HepG2 (cell line): ENCODE data around the gene LYST. TPM values are rescaled to one million over a fixed set of nuclear protein-coding genes. Genes with fewer than 3 reads are reported as not detected.

Source experiments
- ATAC-seq: fragments of 200-7000 bp; cut with Tn5 transposase; 3 replicates; pipeline ENCODE4 v1.9.1; 2020; ENCODE audit warnings: mild to moderate bottlenecking, moderate library complexity
- BruUV-seq: library from RNA; stranded (reverse); fragments of 400-500 nt; replicated peaks from 2 replicates; lab custom pipeline; 2021; lab: Mats Ljungman, UMichigan
- CTCF ChIA-PET: fragments of 300-600 bp; formaldehyde crosslinking; extraction: SDS; loops from one replicate; lab custom pipeline; 2021; ENCODE audit warnings: low total read pairs, inconsistent platforms, low intra/inter-chr PET ratio; lab: Yijun Ruan, JAX
- POLR2A ChIA-PET: fragments of 350-600 bp; sonication (Branson Sonifier 250); formaldehyde crosslinking; loops from one replicate; lab custom pipeline; 2020; ENCODE audit warnings: antibody characterized with exemption, inconsistent platforms; lab: Yijun Ruan, JAX
- DNase-seq: peaks from one replicate; pipeline ENCODE4 v3.0.0-alpha.2; 2015; ENCODE audit warnings: low spot score
- FAIRE-seq: peaks from 3 replicates; lab custom pipeline; 2011; peaks lifted over from hg19 to GRCh38; lab: Jason Lieb, UNC
- H2AFZ ChIP-seq: one replicate; pipeline ENCODE4 v1.6.1; 2011; ENCODE audit warnings: low read length, inconsistent platforms
- H3K27ac ChIP-seq: fragments of 300-600 bp; 3 replicates; pipeline ENCODE4 v1.8.0; 2011; ENCODE audit warnings: mixed run types, mild to moderate bottlenecking, mixed read lengths, low read length, inconsistent platforms; ENCODE audit not compliant: insufficient read depth; ENCODE audit errors: extremely low read length
- H3K27me3 ChIP-seq, 2 experiments: fragments of 200-600 bp in 1 of 2; 2 replicates in 1 of 2; 3 replicates in 1 of 2; pipeline versions ENCODE4 v1.6.0 to v1.8.0; 2011; ENCODE audit warnings: low read length in 2 of 2, mild to moderate bottlenecking in 2 of 2, moderate library complexity in 2 of 2, inconsistent platforms in 1 of 2; ENCODE audit not compliant: insufficient read depth in 2 of 2, control insufficient read depth in 1 of 2
- H3K36me3 ChIP-seq, 2 experiments: fragments of 200-600 bp in 1 of 2; replicated peaks in 1 of 2; 2 replicates in 1 of 2; 3 replicates in 1 of 2; pipeline versions ENCODE4 v1.5.1 to v1.8.0; 2011; ENCODE audit warnings: low read length in 2 of 2, inconsistent platforms in 1 of 2; ENCODE audit not compliant: insufficient read depth in 2 of 2, control insufficient read depth in 1 of 2
- H3K4me1 ChIP-seq: 2 replicates; pipeline ENCODE4 v1.5.1; 2012; ENCODE audit warnings: low read length, inconsistent platforms; ENCODE audit not compliant: insufficient read depth
- H3K4me2 ChIP-seq: 2 replicates; pipeline ENCODE4 v1.6.0; 2011; ENCODE audit warnings: low read depth, low read length, inconsistent platforms
- H3K4me3 ChIP-seq, 3 experiments: fragments of 200-600 bp in 1 of 3; sonication (generic), shearing (Covaris generic) in 1 of 3; replicated peaks in 1 of 3; 2 replicates each; pipeline ENCODE4 v1.5.1; 2011 to 2016; ENCODE audit warnings: low read length in 3 of 3, inconsistent platforms in 2 of 3, low read depth in 2 of 3, mild to moderate bottlenecking in 2 of 3, control low read depth in 1 of 3, mixed read lengths in 1 of 3; ENCODE audit not compliant: insufficient read depth in 1 of 3
- H3K79me2 ChIP-seq: one replicate; pipeline ENCODE4 v1.6.1; 2011; ENCODE audit warnings: low read length, inconsistent platforms; ENCODE audit not compliant: insufficient read depth
- H3K9ac ChIP-seq: 2 replicates; pipeline ENCODE4 v1.6.0; 2011; ENCODE audit warnings: mild to moderate bottlenecking, low read depth, low read length, inconsistent platforms; ENCODE audit not compliant: insufficient read depth
- H3K9me3 ChIP-seq: 2 replicates; pipeline ENCODE4 v1.5.1; 2012; ENCODE audit warnings: mild to moderate bottlenecking, low read length
- H4K20me1 ChIP-seq: 2 replicates; pipeline ENCODE4 v1.6.0; 2011; ENCODE audit warnings: inconsistent platforms, mild to moderate bottlenecking, low read length, moderate library complexity; ENCODE audit not compliant: insufficient read depth
- NR3C1 ChIP-seq: sonication (generic); formaldehyde crosslinking; IDR thresholded peaks from 2 replicates; pipeline ENCODE4 v1.4.0; 2020; ENCODE audit warnings: missing genetic modification reagents
- ONECUT2 ChIP-seq: sonication (generic); formaldehyde crosslinking; IDR thresholded peaks from 2 replicates; pipeline ENCODE4 v1.4.0; 2020; ENCODE audit warnings: missing genetic modification reagents
- RCOR2 ChIP-seq: IDR thresholded peaks from 2 replicates; pipeline ENCODE4 v1.6.1; 2016; ENCODE audit warnings: missing biosample characterization, missing genetic modification reagents
- SALL2 ChIP-seq: sonication (generic); formaldehyde crosslinking; IDR thresholded peaks from 2 replicates; pipeline ENCODE4 v1.8.1; 2023; ENCODE audit warnings: mild to moderate bottlenecking, missing genetic modification reagents, inconsistent platforms
- STAT6 ChIP-seq: sonication (generic); formaldehyde crosslinking; IDR thresholded peaks from 2 replicates; pipeline ENCODE4 v1.4.0; 2020; ENCODE audit warnings: missing genetic modification reagents, mild to moderate bottlenecking, borderline replicate concordance
- ZNF724P ChIP-seq: sonication (generic); formaldehyde crosslinking; IDR thresholded peaks from 2 replicates; pipeline ENCODE4 v1.8.0; 2022; ENCODE audit warnings: missing genetic modification reagents, borderline replicate concordance
- ZNF740 ChIP-seq: sonication (generic); formaldehyde crosslinking; IDR thresholded peaks from 2 replicates; pipeline ENCODE4 v1.4.0; 2020; ENCODE audit warnings: missing genetic modification reagents
- WGBS: methylation state at CpG from one replicate; pipeline ENCODE4 v1.1.6; 2017; ENCODE audit warnings: low lambda C conversion rate; 5-methylcytosine and 5-hydroxymethylcytosine counted together
- in situ Hi-C: cut with HindIII; loops from 2 replicates; pipeline ENCODE4 v1.10.0; 2017; ENCODE audit warnings: low pct_unique_long_range_greater_than_20kb; ENCODE audit not compliant: extremely low pct_ligation_motif_present
- intact Hi-C: fragments of 100-400 bp; cut with micrococcal nuclease; formaldehyde crosslinking; loops from one replicate; pipeline ENCODE4 v1.10.0; 2022; ENCODE audit not compliant: unreplicated experiment
- polyA plus RNA-seq, 8 experiments: library from polyadenylated mRNA; depleted of rRNA in 3 of 8; stranded (reverse) in 7 of 8; unstranded in 1 of 8; fragments of >200 nt; fragmentation: Illumina TruSeq in 4 of 8; extraction: Trizol in 4 of 8; gene quantifications; 2 replicates each; pipeline versions ENCODE4 v1.2.1 to v1.2.3, GENCODE V29; 2011 to 2016; ENCODE audit warnings: low read depth in 4 of 8, missing spikeins in 1 of 8, mixed read lengths in 1 of 8; ENCODE audit not compliant: insufficient read depth in 1 of 8
- total RNA-seq, 5 experiments: library from RNA; depleted of rRNA; stranded (reverse); fragments of >200 nt; fragmentation: Illumina TruSeq; extraction: Trizol; gene quantifications; 2 replicates each; pipeline ENCODE4 v1.2.3, GENCODE V29; 2016; ENCODE audit warnings: low read depth in 1 of 5
- TF ChIP-seq, protein P1 (sequence below): sonication (generic); formaldehyde crosslinking; IDR thresholded peaks from 2 replicates; pipeline ENCODE4 v1.5.1; 2020; ENCODE audit warnings: missing genetic modification reagents, mild to moderate bottlenecking, borderline replicate concordance
- TF ChIP-seq, protein P2 (sequence below): sonication (generic); formaldehyde crosslinking; IDR thresholded peaks from 2 replicates; pipeline ENCODE4 v1.4.0; 2020; ENCODE audit warnings: missing genetic modification reagents
- TF ChIP-seq, protein P3 (sequence below): sonication (generic); formaldehyde crosslinking; IDR thresholded peaks from 2 replicates; pipeline ENCODE4 v1.5.0; 2020; ENCODE audit warnings: mild to moderate bottlenecking, missing genetic modification reagents, borderline replicate concordance

The LYST gene
- total and polyA plus RNA-seq, 2 of the 13 experiments (the other 11 are each of a cell fraction or from before 2014, with no cell fraction given), result 0.91 to 2.5 TPM

- TF ChIP-seq, protein P1, sequence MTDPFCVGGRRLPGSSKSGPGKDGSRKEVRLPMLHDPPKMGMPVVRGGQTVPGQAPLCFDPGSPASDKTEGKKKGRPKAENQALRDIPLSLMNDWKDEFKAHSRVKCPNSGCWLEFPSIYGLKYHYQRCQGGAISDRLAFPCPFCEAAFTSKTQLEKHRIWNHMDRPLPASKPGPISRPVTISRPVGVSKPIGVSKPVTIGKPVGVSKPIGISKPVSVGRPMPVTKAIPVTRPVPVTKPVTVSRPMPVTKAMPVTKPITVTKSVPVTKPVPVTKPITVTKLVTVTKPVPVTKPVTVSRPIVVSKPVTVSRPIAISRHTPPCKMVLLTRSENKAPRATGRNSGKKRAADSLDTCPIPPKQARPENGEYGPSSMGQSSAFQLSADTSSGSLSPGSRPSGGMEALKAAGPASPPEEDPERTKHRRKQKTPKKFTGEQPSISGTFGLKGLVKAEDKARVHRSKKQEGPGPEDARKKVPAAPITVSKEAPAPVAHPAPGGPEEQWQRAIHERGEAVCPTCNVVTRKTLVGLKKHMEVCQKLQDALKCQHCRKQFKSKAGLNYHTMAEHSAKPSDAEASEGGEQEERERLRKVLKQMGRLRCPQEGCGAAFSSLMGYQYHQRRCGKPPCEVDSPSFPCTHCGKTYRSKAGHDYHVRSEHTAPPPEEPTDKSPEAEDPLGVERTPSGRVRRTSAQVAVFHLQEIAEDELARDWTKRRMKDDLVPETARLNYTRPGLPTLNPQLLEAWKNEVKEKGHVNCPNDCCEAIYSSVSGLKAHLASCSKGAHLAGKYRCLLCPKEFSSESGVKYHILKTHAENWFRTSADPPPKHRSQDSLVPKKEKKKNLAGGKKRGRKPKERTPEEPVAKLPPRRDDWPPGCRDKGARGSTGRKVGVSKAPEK (CRISPR knock-in tag), result no peak
- no peak for TF ChIP-seq ZNF740 (CRISPR knock-in tag)
Observed at GRCh38 chr1:235724730-235725129, 142.0 kb downstream of the LYST start (continued).

- no peak overlapping the region for H3K27ac ChIP-seq
- ATAC-seq, result no peak
- H3K36me3 ChIP-seq, result no peaks in the 10 kb centered on the region
- no peaks in the 10 kb centered on the region for H3K9me3 ChIP-seq
- H3K27me3 ChIP-seq, result no peaks in the 10 kb centered on the region
- in situ Hi-C loops, result no loop called here
- WGBS, result 92% methylated on average over 2 of the region's 2 CpGs
- ChIA-PET CTCF (no interaction called here), POLR2A (no interaction called here)
- no peaks in the 10 kb centered on the region for H3K4me1 ChIP-seq
- no peak overlapping the region for H3K4me2 ChIP-seq
- BruUV-seq, result no TSS peak
- intact Hi-C loops, result no loop called here
- no peak overlapping the region for H3K4me3 ChIP-seq
- no peak for DNase-seq
- no peaks in the 10 kb centered on the region for H4K20me1 ChIP-seq
- no peak overlapping the region for H3K9ac ChIP-seq
- H3K79me2 ChIP-seq, result no peaks in the 10 kb centered on the region
- FAIRE-seq, result no peak
- no peak overlapping the region for H2AFZ ChIP-seq
- TF ChIP-seq, protein P2, sequence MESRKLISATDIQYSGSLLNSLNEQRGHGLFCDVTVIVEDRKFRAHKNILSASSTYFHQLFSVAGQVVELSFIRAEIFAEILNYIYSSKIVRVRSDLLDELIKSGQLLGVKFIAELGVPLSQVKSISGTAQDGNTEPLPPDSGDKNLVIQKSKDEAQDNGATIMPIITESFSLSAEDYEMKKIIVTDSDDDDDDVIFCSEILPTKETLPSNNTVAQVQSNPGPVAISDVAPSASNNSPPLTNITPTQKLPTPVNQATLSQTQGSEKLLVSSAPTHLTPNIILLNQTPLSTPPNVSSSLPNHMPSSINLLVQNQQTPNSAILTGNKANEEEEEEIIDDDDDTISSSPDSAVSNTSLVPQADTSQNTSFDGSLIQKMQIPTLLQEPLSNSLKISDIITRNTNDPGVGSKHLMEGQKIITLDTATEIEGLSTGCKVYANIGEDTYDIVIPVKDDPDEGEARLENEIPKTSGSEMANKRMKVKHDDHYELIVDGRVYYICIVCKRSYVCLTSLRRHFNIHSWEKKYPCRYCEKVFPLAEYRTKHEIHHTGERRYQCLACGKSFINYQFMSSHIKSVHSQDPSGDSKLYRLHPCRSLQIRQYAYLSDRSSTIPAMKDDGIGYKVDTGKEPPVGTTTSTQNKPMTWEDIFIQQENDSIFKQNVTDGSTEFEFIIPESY (CRISPR knock-in tag), result no peak
- no peak for TF ChIP-seq NR3C1 (CRISPR knock-in tag)
- no peak for TF ChIP-seq SALL2 (CRISPR knock-in tag)
- TF ChIP-seq ONECUT2 (CRISPR knock-in tag), result no peak
- TF ChIP-seq STAT6, result no peak
- TF ChIP-seq, protein P3, sequence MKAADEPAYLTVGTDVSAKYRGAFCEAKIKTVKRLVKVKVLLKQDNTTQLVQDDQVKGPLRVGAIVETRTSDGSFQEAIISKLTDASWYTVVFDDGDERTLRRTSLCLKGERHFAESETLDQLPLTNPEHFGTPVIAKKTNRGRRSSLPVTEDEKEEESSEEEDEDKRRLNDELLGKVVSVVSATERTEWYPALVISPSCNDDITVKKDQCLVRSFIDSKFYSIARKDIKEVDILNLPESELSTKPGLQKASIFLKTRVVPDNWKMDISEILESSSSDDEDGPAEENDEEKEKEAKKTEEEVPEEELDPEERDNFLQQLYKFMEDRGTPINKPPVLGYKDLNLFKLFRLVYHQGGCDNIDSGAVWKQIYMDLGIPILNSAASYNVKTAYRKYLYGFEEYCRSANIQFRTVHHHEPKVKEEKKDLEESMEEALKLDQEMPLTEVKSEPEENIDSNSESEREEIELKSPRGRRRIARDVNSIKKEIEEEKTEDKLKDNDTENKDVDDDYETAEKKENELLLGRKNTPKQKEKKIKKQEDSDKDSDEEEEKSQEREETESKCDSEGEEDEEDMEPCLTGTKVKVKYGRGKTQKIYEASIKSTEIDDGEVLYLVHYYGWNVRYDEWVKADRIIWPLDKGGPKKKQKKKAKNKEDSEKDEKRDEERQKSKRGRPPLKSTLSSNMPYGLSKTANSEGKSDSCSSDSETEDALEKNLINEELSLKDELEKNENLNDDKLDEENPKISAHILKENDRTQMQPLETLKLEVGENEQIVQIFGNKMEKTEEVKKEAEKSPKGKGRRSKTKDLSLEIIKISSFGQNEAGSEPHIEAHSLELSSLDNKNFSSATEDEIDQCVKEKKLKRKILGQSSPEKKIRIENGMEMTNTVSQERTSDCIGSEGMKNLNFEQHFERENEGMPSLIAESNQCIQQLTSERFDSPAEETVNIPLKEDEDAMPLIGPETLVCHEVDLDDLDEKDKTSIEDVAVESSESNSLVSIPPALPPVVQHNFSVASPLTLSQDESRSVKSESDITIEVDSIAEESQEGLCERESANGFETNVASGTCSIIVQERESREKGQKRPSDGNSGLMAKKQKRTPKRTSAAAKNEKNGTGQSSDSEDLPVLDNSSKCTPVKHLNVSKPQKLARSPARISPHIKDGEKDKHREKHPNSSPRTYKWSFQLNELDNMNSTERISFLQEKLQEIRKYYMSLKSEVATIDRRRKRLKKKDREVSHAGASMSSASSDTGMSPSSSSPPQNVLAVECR (CRISPR knock-in tag), result no peak
- no peak for TF ChIP-seq RCOR2 (CRISPR knock-in tag)
- no peak for TF ChIP-seq ZNF724P (CRISPR knock-in tag)
Observed at GRCh38 chr1:235722858-235723257, 143.8 kb downstream of the LYST start.
